HG03066 (cell line): Measurements from ENCODE around the gene RASA1.

Experiments
- ATAC-seq: cut with Tn5 transposase; IDR thresholded peaks from one replicate; pipeline ENCODE4 v1.9.1; 2021; ENCODE audit warnings: low read depth; ENCODE audit not compliant: unreplicated experiment

The RASA1 gene

GRCh38 chr5:87398981-87399614 lies 131.4 kb downstream of the RASA1 start:
- ATAC-seq = no peak

- ATAC-seq = no peak
Measured at GRCh38 chr5:87399720-87400119, 132.0 kb downstream of the RASA1 start.

- ATAC-seq = peak; percentile 59
Measured at GRCh38 chr5:87400305-87400899, 132.7 kb downstream of the RASA1 start.

- ATAC-seq = no peak
Measured at GRCh38 chr5:87401626-87402025, 133.9 kb downstream of the RASA1 start.

- ATAC-seq = no peak
Measured at GRCh38 chr5:87403409-87403808, 135.7 kb downstream of the RASA1 start.

GRCh38 chr5:87403899-87404298 lies 136.2 kb downstream of the RASA1 start:
- no peak for ATAC-seq

- ATAC-seq = no peak
Measured at GRCh38 chr5:87404359-87404758, 136.7 kb downstream of the RASA1 start.

GRCh38 chr5:87405472-87406155 lies 137.9 kb downstream of the RASA1 start:
- no peak for ATAC-seq

GRCh38 chr5:87408204-87408603 lies 140.5 kb downstream of the RASA1 start:
- no peak for ATAC-seq

- no peak for ATAC-seq
Measured at GRCh38 chr5:87410931-87411330, 143.2 kb downstream of the RASA1 start.

- ATAC-seq = no peak
Measured at GRCh38 chr5:87411586-87411972, 143.9 kb downstream of the RASA1 start.

- peak; percentile 18 for ATAC-seq
Measured at GRCh38 chr5:87411973-87412629, 144.4 kb downstream of the RASA1 start.

- ATAC-seq = peak; percentile 97
Measured at GRCh38 chr5:87412630-87413342, 145.1 kb downstream of the RASA1 start, which contains the start of gene CCNH. Gene CCNH (minus strand): TSS chr5:87412930. CDS start chr5:87412794, 136 bp downstream.

GRCh38 chr5:87413343-87413645 lies 145.6 kb downstream of the RASA1 start:
- ATAC-seq = no peak

GRCh38 chr5:87418506-87418905 lies 150.8 kb downstream of the RASA1 start:
- ATAC-seq = no peak

GRCh38 chr5:87421307-87421706 lies 153.6 kb downstream of the RASA1 start:
- no peak for ATAC-seq

- no peak for ATAC-seq
Measured at GRCh38 chr5:87423755-87424154, 156.1 kb downstream of the RASA1 start.

GRCh38 chr5:87430863-87431457 lies 163.3 kb downstream of the RASA1 start:
- ATAC-seq = no peak

- ATAC-seq = no peak
Measured at GRCh38 chr5:87432460-87432859, 164.8 kb downstream of the RASA1 start.

- ATAC-seq = no peak
Measured at GRCh38 chr5:87433945-87434344, 166.3 kb downstream of the RASA1 start.

- ATAC-seq = no peak
Measured at GRCh38 chr5:87434461-87434860, 166.8 kb downstream of the RASA1 start.
